ENCODE data around the gene ABCD3.

- no peak for TF ChIP-seq CTCF (IDR thresholded peaks at IDR 0.05; ENCODE audit: low read depth, low read length)
- no peak for TF ChIP-seq MYC (IDR thresholded peaks at IDR 0.05; ENCODE audit: low read depth, low read length)
Observed at GRCh38 chr1:94389298-94389697, 28.9 kb upstream of the ABCD3 start.
